ENCODE data around the gene PPM1L.

The PPM1L gene

DNA sequence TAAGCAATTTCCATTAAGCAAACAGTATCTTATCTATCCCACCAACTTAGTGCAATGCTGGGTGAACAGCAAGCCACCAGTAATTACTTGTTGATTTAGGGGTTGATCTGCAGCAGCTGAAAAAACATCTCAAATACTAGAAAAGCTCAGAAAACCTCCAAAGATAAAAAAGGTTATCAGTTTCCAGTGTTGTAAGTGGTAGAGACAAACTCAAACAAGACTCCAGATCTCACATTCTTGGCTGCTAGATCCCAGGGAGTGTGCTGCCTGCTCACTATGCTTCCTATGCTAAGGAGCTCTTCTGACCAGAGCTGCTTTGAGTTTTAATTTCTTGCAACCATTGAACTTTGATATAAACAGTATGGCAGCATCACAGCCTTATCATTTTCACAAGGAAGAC, 337.9 kb downstream of the PPM1L start:
- DNase-seq (ENCODE audit: low read depth, low spot score) = no peak

DNA sequence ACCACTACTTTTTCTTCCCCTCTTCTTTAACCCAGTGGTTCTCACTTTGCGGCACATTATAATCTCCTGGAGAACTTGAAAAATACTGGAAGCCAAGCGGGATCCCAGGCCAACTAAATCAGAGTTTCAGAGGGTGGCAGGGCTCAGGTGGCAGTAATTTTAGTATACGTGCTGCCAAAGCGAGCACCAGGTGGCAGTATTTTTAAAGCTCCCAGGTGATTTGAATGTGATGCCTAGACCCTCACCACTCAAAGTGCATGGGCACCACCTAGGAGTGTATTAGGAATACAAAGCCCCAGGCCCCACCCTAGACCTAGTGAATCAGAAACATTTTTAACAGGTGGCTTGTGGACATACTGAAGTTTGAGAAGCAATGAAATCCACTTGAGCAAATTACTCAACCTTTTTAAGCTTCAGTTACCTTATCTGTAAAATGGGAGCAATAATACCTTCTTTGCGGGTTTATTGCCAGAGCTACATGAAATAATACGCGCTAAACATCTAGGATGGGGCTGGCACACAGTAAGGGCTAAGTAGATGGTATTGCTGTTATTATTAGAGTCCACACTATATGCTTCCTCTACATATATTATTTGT, 340.8 kb downstream of the PPM1L start:
- no peak for DNase-seq (ENCODE audit: low read depth, low spot score)

DNA sequence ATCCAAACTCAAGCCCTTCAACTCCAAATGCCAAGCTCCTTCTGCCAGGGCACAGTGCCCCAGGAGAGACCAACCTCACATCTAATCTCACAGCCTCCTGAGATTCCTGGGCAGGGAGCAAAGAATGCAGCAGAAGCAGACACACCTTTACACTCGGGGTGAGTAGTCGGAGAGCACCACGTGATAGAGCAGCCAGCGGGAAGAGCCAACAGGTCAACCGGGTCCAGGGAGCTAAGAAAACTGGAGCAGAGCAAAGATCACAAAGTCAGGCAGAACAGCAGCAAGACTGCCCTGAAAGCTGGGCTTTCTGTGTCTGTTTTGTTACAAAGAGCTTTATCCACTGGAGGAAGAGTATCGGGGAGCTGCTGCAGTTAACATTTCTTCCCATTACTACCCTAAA, 345.0 kb downstream of the PPM1L start:
- DNase-seq (ENCODE audit: low read depth, low spot score) = no peak

DNA sequence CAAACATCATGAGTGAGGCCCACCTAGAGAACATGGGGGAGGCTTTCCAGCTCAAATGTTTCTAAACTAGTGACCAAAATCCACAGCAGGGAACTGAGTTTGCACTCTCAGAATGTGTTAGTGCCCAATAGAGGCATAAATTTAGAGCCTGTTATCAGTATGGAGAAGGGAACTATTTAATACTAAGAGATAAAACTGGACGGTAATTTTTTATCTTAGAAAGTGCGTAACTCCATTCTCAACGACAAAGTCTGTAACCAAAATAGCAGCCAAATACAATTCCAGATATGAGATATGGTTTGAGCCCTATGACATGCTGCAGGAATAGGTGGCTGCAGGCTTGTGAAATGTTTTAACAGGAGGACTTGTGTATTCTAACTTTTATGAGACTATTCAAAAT, 345.6 kb downstream of the PPM1L start:
- DNase-seq (ENCODE audit: low read depth, low spot score) = no peak

DNA sequence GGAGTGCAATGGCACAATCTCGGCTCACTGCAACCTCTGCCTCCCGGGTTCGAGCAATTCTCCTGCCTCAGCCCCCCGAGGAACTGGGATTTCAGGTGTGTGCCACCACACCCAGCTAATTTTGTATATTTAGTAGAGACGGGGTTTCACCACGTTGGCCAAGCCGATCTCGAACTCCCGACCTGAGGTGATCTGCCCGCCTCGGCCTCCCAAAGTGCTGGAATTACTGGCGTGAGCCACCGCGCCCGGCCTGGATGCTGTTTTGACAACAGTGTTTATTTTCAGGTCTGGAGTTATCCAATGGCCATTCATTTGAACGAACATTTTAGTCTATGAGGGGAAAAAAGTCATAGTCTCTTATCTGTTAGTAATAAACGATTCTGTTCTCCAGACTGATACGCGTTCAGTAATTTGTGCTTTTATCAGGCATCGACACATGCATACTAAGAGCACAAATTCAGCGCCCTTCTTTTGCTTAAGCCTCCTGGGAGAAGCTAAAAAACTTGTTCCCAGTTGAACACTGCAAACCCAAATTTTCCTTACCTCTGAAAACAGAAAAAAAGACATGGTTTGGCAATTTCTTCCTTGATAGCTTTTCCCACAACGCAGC, 347.9 kb downstream of the PPM1L start:
- no peak for DNase-seq (ENCODE audit: low read depth, low spot score)

DNA sequence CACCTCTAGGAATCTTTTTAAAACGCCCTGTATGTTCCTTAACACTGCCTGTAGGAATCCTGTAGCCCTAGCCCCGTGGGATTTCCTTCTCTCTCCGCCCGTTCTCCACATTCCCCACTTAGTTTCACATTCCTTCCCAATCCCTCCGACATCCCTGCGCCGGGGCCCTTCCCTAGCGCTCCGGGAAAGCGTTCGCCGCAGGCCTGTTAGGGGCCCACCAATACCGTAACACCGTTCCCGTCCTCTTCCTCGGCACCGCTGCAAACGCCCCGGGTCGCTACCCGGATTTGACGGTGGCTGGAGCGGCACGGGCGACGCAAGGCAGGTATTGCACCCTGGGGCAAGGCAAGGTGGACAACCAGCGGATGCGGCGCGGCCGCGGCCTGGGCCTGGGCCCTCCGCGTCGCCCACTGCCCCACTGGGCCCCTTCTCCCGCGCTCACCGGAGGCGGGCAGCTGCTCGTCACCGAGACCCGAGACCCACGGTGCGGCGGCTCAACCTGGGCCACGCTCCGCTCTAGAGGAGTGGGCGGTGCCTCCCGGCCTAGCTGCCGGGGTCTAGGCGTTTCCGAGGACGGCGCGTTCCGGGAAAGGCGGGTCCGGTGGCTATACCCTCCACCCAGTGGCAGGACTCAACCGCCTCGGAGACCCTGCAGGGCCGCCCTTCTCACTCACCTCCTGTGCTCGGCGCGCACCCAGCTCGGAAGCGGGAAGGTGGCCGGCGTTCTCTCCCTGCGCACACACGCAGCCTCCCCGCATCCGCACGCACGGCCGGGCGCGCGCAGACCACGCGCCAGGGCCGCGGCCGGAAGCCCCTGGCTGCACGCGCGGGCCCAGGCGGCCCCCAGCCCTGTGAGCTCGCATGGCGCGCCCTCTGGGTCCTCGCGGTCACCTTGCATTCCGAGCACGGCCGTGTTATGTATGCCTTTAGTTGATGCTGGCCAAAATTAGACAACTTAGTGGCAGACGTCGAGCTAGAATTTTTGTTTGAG, 348.8 kb downstream of the PPM1L start, which contains the start of gene B3GALNT1:
B3GALNT1 (minus strand) TSS at position 789 of the 991 bp plus-strand sequence. CDS start 18,595 bp downstream, outside the sequence.
- peak; percentile 7 for DNase-seq (ENCODE audit: low read depth, low spot score)

DNA sequence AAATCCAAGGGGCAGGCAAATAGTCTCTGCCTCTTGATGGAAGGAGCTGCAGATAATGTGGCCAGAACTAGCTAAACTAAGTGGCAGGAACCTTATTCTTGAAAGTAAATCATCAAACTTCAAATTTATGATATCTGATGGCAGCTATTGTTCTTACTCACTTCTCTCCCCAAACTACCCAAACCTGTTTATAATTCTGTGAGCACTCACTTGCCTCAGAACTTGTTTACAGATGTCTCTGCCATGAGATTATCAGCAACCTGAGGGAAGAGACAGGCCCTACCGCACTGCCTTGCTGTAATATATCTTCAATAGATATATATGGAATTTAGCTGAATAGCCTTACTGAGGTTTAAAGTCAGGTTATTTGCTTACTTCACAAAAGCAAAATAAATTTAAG, 351.3 kb downstream of the PPM1L start:
- no peak for DNase-seq (ENCODE audit: low read depth, low spot score)

DNA sequence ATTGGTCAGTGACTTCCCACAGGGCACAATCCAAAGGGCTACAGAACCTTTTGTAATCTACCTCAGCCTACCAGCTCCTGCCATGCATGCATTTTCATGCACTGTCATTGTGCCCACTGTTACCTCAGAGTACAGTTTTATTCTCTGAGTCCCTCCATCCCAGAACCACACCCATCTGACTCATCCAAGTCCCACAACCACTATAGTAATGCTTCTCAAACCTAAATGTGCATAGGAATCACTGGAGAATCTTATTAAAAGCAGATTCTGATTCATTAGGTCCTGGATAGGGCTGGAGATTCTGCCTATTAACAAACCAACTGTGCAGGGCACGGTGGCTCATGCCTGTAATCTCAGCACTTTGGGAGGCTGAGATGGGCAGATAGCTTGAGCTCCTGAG, 352.8 kb downstream of the PPM1L start:
- DNase-seq (ENCODE audit: low read depth, low spot score) = no peak

DNA sequence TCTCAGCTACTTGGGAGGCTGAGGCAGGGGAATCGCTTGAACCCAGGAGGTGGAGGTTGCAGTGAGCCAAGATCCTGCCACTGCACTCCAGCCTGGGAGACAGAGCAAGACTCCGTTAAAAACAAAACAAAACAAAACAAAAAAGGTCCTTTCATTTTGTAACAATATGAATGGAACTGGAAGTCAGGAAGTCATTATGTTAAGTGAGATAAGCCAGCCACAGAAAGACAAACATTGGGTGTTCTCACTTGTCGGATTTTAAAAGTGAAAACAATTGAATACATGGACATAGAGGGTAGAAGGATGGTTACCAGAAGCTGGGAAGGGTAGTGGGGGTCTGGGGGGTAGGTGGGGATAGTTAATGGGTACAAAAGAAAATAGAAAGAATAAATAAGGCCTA, 361.6 kb downstream of the PPM1L start:
- DNase-seq (ENCODE audit: low read depth, low spot score) = no peak

DNA sequence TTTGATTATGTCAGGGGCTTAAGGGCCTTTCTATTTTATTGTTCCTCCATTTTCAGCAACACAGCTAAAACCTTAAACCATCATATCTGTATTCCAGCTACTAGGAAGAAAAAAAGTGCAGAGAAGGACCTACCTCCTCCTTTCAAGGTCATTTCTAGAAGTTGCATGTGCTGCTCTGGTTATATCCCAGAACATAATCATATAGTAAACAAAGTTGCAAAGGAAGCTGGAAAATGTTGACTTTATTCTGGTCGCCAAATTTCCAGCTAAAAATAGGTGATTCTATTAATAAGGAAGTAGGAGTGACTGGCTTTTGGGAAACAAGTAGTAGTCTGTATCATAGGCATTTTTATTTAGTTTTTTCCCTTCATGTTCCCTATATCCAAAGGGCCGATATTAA, 370.5 kb downstream of the PPM1L start:
- no peak for DNase-seq (ENCODE audit: low read depth, low spot score)
